GM13976 (cell line): ENCODE data around the gene TRMT2A.
A peak's percentile ranks its signal among the peaks of the same experiment; 100 is the strongest.
"Not testable (repeated sequence)": the region's sequence is repeated elsewhere in the genome, so short reads cannot be mapped to it uniquely, and the experiment has no call there.

Source experiments
- DNase-seq: peaks from one replicate; pipeline ENCODE4 v3.0.0; 2012; ENCODE audit warnings: low spot score
- in situ Hi-C: fragments of 300-500 bp; cut with MboI; formaldehyde crosslinking; loops from one replicate; pipeline ENCODE4 v1.12.0; 2022; ENCODE audit warnings: low sequenced_read_pairs, mixed read lengths, inconsistent platforms; ENCODE audit not compliant: unreplicated experiment
- TF ChIP-seq, protein P1 (sequence below): IDR thresholded peaks from 2 replicates; pipeline ENCODE4 v1.5.1; 2012; ENCODE audit warnings: borderline replicate concordance, mild to moderate bottlenecking; ENCODE audit not compliant: insufficient read depth; ENCODE audit errors: extremely low read depth, missing control alignments, control extremely low read depth

The TRMT2A gene, protein sequence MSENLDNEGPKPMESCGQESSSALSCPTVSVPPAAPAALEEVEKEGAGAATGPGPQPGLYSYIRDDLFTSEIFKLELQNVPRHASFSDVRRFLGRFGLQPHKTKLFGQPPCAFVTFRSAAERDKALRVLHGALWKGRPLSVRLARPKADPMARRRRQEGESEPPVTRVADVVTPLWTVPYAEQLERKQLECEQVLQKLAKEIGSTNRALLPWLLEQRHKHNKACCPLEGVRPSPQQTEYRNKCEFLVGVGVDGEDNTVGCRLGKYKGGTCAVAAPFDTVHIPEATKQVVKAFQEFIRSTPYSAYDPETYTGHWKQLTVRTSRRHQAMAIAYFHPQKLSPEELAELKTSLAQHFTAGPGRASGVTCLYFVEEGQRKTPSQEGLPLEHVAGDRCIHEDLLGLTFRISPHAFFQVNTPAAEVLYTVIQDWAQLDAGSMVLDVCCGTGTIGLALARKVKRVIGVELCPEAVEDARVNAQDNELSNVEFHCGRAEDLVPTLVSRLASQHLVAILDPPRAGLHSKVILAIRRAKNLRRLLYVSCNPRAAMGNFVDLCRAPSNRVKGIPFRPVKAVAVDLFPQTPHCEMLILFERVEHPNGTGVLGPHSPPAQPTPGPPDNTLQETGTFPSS

DNA sequence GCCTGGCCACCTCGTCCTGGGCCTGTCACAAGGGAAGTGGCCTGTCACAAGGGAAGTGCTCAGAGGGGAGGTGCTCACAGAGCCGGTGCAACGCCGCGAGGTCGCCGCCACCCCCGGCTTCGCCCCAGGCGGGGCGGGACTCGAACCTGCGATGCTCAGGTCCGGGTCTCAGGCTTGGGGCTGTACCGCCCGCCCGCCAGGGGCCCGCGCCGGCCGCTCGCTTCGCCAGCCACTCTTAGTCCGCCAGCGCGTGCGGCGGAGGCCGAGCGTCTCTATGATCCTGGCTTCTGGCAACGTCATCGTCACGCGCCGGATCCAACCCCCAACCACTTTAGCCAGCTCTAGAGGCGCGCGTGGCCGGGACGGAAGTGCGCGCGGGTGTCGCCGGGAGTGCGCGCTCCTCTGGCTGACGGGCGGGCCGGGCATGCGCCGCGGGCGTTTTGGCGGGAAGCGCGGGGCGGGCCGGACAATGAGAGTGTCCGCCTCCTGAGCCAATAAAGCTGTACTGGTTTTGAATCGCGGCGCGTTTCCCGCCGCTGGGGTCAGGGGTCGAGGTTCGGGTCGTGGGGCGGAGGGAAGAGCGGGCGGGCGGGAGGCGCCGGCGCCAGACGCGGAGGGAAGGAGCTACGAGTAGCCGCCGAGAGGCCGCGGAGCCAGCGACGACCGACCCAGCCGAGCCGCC is at the start of gene TRMT2A:
TSS of gene TRMT2A (minus strand) at position 276 of the 682 bp plus-strand sequence. CDS start 320 bp downstream, outside the sequence.
- in situ Hi-C loops = no loop called here
- TF ChIP-seq, protein P1, sequence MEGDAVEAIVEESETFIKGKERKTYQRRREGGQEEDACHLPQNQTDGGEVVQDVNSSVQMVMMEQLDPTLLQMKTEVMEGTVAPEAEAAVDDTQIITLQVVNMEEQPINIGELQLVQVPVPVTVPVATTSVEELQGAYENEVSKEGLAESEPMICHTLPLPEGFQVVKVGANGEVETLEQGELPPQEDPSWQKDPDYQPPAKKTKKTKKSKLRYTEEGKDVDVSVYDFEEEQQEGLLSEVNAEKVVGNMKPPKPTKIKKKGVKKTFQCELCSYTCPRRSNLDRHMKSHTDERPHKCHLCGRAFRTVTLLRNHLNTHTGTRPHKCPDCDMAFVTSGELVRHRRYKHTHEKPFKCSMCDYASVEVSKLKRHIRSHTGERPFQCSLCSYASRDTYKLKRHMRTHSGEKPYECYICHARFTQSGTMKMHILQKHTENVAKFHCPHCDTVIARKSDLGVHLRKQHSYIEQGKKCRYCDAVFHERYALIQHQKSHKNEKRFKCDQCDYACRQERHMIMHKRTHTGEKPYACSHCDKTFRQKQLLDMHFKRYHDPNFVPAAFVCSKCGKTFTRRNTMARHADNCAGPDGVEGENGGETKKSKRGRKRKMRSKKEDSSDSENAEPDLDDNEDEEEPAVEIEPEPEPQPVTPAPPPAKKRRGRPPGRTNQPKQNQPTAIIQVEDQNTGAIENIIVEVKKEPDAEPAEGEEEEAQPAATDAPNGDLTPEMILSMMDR = no peak
- DNase-seq = peak; percentile 99

DNA sequence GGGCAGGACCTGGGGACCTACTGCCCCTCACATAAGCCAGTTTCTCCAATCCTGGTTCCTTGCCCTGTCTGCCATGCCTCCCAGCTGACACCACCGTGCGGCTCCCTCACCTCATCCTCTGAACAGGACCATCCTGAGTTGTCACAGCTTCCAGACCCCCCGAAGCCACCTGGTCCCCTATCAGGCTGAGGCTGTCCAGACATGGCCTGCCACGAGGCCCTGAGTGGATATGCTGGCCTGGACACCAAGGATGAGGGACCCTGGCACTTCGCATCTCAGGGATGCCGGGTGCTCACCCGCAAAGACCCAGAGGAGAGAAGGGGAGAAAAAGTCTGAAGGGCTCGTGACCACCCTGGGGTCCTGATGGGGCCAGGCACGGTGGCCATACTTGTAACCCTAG is 49.7 kb upstream of the TRMT2A start:
- TF ChIP-seq, protein P1 = no peak
- no peak for DNase-seq
- in situ Hi-C loops = no loop called here

DNA sequence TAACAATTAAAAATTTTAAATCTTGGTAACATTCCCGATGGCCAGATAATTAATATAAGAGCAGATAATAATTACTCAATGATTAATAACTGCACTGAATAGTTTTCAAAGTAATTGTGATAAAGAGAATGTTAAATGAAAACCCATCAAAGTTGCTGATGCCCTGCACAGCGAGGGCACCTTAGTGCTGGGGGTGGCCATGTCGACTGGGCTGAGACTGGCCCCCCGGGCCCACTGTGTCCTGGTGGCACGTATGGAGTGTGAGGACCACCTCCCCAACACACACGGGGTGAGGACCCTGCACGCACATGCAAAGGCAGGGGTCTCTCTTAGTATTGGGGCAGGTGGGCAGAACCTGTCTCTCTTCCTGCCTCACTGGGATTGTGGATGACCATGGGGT is 48.9 kb upstream of the TRMT2A start:
- no peak for DNase-seq
- in situ Hi-C loops = no loop called here
- TF ChIP-seq, protein P1 = no peak

DNA sequence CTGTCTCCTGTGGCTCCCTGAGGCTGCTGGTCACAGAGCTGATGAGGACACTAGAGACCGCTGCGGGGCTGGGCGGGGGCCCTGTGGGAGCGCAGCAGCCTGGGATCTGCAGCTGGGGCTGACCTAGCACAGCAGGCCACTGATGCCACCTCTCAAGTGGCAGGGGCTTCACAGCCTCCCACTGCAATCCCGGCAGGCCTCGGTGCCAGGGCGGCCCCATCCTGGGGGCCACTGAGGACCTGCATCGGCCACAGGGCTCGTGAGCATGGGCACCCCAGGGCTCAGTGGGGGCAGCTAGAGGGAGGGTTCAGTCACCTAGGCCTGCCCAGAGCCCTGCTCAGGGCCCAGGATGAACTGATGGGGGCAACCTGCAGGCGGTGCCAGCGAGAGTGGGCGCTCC is 48.4 kb upstream of the TRMT2A start:
- TF ChIP-seq, protein P1 = no peak
- DNase-seq = no peak
- in situ Hi-C loops = no loop called here

DNA sequence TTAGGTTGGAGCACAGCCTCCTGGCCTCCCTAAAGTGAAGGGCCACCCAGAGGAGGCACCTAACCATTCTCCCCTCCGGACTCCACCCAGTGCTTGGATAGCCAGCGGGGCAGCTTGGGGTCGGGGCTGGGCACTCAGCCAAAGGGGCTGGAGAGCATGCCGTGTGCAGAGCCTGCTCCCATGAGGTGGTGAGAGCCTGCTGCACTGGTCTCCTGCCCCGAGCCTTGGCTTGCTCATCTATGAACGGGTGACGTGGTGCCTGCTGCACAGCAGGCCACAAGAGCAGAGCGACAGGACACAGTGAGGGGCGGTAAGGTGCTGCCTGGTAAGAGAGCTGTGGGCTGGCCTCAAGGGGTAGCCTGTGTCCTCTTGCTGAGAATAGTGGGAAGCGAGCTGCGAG is 47.8 kb upstream of the TRMT2A start:
- TF ChIP-seq, protein P1 = no peak
- no peak for DNase-seq
- in situ Hi-C loops = no loop called here

DNA sequence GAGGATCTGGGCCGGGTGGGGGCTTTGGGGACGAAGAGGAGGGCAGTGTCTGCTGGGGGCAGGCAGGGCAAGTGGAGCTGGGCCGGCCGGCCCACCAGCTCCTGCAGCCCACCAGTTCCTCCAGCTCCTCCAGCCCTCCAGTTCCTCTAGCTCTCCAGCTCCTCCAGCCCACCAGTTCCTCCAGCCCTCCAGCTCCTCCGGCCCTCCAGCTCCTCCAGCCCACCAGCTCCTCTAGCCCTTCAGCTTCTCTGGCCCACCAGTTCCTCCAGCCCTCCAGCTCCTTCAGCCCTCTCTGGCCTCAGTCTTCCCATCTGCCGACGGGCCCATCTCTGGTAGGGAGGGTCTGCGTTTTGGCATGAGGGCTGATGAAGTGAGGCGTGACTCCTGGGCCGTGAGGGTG is 43.0 kb upstream of the TRMT2A start:
- in situ Hi-C loops = no loop called here
- TF ChIP-seq, protein P1 = no peak
- no peak for DNase-seq

DNA sequence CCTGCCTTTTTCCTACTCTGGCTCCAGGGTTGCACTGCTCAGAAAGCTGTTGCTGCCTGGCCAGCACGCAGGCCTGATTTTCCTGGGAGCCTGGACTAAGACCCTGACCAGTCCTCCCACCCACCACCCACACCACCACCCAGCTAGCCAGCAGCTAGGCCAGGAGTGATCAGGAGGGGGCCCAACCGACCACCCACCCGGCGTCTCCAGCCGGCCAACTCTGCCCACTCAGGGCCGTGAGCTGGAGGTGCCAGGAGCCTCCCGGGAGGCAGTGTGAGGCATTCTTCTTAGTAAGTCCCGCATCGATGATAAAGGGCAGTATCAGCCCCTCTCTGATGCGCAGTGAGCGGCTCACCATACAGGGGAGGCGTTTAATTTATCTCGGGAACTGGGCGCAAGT is 42.5 kb upstream of the TRMT2A start:
- not testable (repeated sequence) for DNase-seq
- in situ Hi-C loops = loop anchor here (10.0 kb wide), 2 partner anchors 95 to 135 kb away; no protein-coding TSS in a partner anchor
